ENCODE results near the gene MUTYH. TPM values are rescaled to one million over a fixed set of nuclear protein-coding genes. Genes with fewer than 3 reads are reported as not detected.

The MUTYH gene
- total RNA-seq, 1 donor from 2014 or later, result 48.2 TPM

- Histone ChIP-seq H3K4me2 (no peak overlapping the region), H3K27me3 (no peaks in the 10 kb centered on the region), H3K9ac (no peak overlapping the region), H3K4me1 (no peaks in the 10 kb centered on the region), H3K36me3 (no peaks in the 10 kb centered on the region), H3F3A (ENCODE audit: low read depth) (no peaks in the 10 kb centered on the region), H3K79me2 (ENCODE audit: low read depth) (no peaks in the 10 kb centered on the region), H3K27ac (no peak overlapping the region), H4K20me1 (ENCODE audit: low read depth) (no peaks in the 10 kb centered on the region), H3K4me3 (no peak overlapping the region), H3K9me3 (ENCODE audit: low read depth) (no peaks in the 10 kb centered on the region), H2AFZ (replicated peaks) (no peak overlapping the region)
- no peak overlapping the region for H3K4me3 Mint-ChIP-seq
- H3K27me3 Mint-ChIP-seq (ENCODE audit: insufficient read depth, low read depth), result peaks cover 4% of the 10 kb centered on the region
- H3K27ac Mint-ChIP-seq, result no peak overlapping the region
- H3K9me3 Mint-ChIP-seq, result no peaks in the 10 kb centered on the region
- no peak for DNase-seq (ENCODE audit: low spot score)
- H3K36me3 Mint-ChIP-seq, result no peaks in the 10 kb centered on the region
- peaks cover 3% of the 10 kb centered on the region for H3K4me1 Mint-ChIP-seq
- TF ChIP-seq, protein P1, sequence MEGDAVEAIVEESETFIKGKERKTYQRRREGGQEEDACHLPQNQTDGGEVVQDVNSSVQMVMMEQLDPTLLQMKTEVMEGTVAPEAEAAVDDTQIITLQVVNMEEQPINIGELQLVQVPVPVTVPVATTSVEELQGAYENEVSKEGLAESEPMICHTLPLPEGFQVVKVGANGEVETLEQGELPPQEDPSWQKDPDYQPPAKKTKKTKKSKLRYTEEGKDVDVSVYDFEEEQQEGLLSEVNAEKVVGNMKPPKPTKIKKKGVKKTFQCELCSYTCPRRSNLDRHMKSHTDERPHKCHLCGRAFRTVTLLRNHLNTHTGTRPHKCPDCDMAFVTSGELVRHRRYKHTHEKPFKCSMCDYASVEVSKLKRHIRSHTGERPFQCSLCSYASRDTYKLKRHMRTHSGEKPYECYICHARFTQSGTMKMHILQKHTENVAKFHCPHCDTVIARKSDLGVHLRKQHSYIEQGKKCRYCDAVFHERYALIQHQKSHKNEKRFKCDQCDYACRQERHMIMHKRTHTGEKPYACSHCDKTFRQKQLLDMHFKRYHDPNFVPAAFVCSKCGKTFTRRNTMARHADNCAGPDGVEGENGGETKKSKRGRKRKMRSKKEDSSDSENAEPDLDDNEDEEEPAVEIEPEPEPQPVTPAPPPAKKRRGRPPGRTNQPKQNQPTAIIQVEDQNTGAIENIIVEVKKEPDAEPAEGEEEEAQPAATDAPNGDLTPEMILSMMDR (IDR thresholded peaks at IDR 0.05), result no peak
- TF ChIP-seq EZH2phosphoT487 (IDR thresholded peaks at IDR 0.05), result no peak
- TF ChIP-seq EZH2 (IDR thresholded peaks at IDR 0.05), result no peak
These were observed 43.0 kb upstream of the MUTYH start for GRCh38 chr1:45383191-45383590.

GRCh38 chr1:45381243-45381642, 41.0 kb upstream of the MUTYH start:
- Histone ChIP-seq H3K27me3 (no peaks in the 10 kb centered on the region), H3K4me3 (no peak overlapping the region), H2AFZ (replicated peaks) (no peak overlapping the region), H3F3A (ENCODE audit: low read depth) (no peaks in the 10 kb centered on the region), H3K4me2 (no peak overlapping the region), H3K4me1 (no peaks in the 10 kb centered on the region), H4K20me1 (ENCODE audit: low read depth) (no peaks in the 10 kb centered on the region), H3K36me3 (no peaks in the 10 kb centered on the region), H3K27ac (no peak overlapping the region), H3K9me3 (ENCODE audit: low read depth) (no peaks in the 10 kb centered on the region), H3K9ac (no peak overlapping the region), H3K79me2 (ENCODE audit: low read depth) (no peaks in the 10 kb centered on the region)
- no peaks in the 10 kb centered on the region for H3K9me3 Mint-ChIP-seq
- H3K4me1 Mint-ChIP-seq, result peaks cover 3% of the 10 kb centered on the region
- no peak overlapping the region for H3K27ac Mint-ChIP-seq
- peaks cover 4% of the 10 kb centered on the region for H3K27me3 Mint-ChIP-seq (ENCODE audit: insufficient read depth, low read depth)
- TF ChIP-seq EZH2phosphoT487 (IDR thresholded peaks at IDR 0.05) (no peak), EZH2 (IDR thresholded peaks at IDR 0.05) (no peak)
- TF ChIP-seq, protein P1 (IDR thresholded peaks at IDR 0.05), result no peak
- no peak for DNase-seq (ENCODE audit: low spot score)
- no peaks in the 10 kb centered on the region for H3K36me3 Mint-ChIP-seq
- H3K4me3 Mint-ChIP-seq, result no peak overlapping the region

DNA sequence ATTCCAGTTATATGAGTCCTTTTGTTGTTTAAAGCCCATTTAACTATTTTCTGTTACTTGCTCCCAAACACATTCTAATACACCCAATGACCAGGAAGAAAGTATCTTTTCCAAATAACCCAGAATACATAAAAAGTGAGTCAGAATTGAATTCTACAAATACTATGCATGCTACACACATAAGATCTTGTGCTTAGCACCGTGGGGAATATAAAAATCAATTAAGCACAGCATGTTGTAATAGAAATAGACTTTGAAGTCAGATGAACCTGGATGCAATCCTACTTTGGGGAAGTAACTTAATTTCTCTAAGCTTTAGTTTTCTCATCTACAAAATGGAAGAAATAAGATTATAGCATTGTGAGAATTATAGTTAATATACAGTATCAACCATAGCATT, 40.5 kb upstream of the MUTYH start:
- Histone ChIP-seq H3F3A (ENCODE audit: low read depth) (no peaks in the 10 kb centered on the region), H3K4me3 (no peak overlapping the region), H3K27ac (no peak overlapping the region), H3K36me3 (no peaks in the 10 kb centered on the region), H3K9ac (no peak overlapping the region), H3K79me2 (ENCODE audit: low read depth) (no peaks in the 10 kb centered on the region), H3K27me3 (no peaks in the 10 kb centered on the region), H3K4me2 (no peak overlapping the region), H3K4me1 (no peaks in the 10 kb centered on the region), H4K20me1 (ENCODE audit: low read depth) (no peaks in the 10 kb centered on the region), H3K9me3 (ENCODE audit: low read depth) (no peaks in the 10 kb centered on the region), H2AFZ (replicated peaks) (no peak overlapping the region)
- no peak for DNase-seq (ENCODE audit: low spot score)
- TF ChIP-seq, protein P1 (IDR thresholded peaks at IDR 0.05), result no peak
- no peak for TF ChIP-seq EZH2 (IDR thresholded peaks at IDR 0.05)
- no peaks in the 10 kb centered on the region for H3K36me3 Mint-ChIP-seq
- H3K4me1 Mint-ChIP-seq, result peaks cover 3% of the 10 kb centered on the region
- no peaks in the 10 kb centered on the region for H3K9me3 Mint-ChIP-seq
- H3K27me3 Mint-ChIP-seq (ENCODE audit: insufficient read depth, low read depth), result peaks cover 4% of the 10 kb centered on the region
- no peak overlapping the region for H3K4me3 Mint-ChIP-seq
- H3K27ac Mint-ChIP-seq, result no peak overlapping the region

Measured in neural progenitor cell (in vitro differentiated cells).